ACHN (cell line): ENCODE data around the gene OR8S1.
"Not testable (repeated sequence)": the region's sequence is repeated elsewhere in the genome, so short reads cannot be mapped to it uniquely, and the experiment has no call there.

Source experiments
- DNase-seq: peaks from one replicate; pipeline ENCODE4 v3.0.0-alpha.2; 2015
- in situ Hi-C: cut with HindIII; loops from 2 replicates; pipeline ENCODE4 v1.10.0; 2017; ENCODE audit warnings: low sequenced_read_pairs, low pct_ligation_motif_present, low pct_unique_long_range_greater_than_20kb

OR8S1 gene

DNA sequence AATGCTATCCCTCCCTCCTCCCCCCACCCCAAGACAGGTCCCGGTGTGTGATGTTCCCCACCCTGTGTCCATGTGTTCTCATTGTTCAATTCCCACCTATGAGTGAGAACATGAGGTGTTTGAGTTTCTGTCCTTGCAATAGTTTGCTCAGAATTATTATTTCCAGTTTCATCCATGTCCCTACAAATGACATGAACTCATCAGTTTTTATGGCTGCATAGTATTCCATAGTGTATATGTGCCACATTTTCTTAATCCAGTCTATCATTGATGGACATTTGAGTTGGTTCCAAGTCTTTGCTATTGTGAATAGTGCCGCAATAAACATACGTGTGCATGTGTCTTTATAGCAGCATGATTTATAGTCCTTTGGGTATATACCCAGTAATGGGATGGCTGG lies 21.6 kb downstream of the OR8S1 start:
- DNase-seq, in situ Hi-C loops: not testable (repeated sequence)

DNA sequence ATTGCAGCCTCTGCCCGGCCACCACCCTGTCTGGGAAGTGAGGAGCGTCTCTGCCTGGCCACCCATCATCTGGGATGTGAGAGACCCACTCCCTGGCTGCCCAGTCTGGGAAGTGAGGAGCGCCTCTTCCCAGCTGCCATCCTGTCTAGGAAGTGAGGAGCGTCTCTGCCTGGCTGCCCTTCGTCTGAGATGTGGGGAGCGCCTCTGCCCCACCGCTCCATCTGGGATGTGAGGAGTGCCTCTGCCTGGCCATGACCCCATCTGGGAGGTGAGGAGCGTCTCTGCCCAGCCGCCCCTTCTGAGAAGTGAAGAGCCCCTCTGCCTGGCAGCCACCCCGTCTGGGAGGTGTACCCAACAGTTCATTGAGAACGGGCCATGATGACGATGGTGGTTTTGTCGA lies 26.2 kb downstream of the OR8S1 start:
- in situ Hi-C loops, DNase-seq: not testable (repeated sequence)

DNA sequence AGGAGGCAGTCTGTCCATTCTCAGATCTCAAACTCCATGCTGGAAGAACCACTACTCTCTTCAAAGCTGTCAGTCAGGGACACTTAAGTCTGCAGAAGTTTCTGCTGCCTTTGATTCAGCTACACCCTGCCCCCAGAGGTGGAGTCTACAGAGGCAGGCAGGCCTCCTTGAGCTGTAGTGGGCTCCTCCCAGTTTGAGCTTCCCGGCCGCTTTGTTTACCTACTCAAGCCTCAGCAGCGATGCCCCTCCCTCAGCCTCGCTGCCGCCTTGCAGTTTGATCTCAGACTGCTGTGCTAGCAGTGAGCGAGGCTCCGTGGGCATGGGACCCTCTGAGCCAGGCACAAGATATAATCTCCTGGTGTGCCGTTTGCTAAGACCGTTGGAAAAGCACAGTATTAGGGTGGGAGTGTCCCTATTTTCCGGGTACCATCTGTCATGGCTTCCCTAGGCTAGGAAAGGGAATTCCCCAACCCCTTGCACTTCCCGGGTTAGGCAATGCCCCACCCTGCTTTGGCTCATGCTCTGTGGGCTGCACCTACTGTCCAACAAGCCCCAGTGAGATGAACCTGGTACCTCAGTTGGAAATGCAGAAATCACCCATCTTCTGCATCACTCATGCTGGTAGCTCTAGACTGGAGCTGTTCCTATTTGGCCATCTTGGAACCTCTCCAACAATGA lies 28.4 kb downstream of the OR8S1 start:
- DNase-seq, in situ Hi-C loops: not testable (repeated sequence)

DNA sequence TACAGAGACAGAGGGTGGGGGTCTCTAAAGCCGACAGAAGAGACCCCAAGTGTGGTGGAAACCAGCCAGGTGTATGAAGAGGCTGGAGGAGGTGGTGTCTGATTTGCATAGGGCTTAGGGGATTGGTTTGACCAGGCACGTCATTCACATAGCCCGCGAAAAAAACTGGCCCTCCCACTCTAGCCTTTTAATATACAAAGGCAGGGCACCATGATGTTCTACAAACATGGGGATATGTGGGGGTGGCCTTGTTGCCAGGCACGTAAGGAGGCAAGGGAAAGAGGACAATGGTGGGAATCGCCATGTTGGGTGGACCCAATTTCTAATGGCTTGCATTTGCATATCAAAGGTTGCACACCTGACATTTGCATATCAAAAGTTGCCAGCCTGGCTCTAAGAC lies 31.2 kb downstream of the OR8S1 start:
- DNase-seq: no peak
- in situ Hi-C loops: no loop called here

DNA sequence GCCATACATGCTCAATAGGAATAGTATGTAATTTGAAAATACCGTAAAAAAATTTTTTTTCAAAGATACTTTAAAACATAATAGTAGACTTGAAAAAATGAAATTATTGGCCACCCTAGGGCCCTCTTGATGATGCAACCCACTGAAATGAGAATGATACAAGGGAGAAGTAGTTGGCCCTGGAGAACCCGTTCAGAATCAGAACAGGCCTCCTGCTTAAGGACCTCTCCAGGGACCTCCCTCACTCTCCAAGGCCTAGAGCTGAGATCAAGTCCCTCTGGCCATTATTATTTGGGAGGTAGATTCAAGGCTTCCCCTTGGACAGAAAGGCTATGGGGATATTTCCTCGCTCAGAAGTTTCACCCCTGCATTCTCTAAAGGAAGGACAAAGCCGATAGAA lies 32.5 kb downstream of the OR8S1 start:
- DNase-seq: no peak
- in situ Hi-C loops: no loop called here

DNA sequence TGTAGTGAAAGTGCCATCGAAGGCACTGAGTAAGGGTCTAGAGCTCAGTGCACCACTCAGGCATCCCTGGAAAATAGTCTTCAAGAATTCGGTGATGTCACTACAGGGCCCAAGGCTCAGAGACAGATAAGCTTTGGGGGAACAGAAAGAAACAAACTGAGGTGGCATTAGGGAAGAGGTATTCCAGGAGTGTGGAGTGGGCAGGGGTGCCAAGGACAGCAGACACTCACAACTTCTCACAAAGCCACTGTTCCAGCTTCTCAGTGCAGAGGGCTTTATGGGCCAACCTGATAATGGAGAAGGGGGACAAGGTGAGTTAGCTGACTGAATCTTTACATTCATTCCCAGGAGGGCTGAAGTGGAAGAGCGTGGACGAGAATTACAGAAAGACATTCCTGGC lies 42.3 kb downstream of the OR8S1 start:
- DNase-seq: no peak
- in situ Hi-C loops: no loop called here

DNA sequence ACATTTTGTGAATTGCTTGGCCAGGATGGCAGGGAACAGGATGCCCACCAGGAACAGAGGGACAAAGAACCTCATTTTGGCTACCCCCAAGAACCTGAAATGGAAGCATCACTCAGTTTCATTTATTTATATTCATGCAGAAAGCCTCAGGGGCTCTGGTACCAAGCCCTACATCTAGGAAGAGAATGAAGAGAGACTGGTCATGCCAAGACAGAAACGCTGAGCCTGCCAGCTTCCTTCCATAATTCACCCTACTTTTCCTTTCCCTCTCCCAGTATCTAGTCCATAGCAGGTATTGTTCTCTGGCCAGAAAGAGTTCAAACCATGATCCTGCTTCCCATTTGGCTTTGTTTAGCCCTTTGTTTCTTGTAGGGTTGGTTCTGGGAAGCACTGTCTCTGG lies 44.5 kb downstream of the OR8S1 start, which contains the start of gene LALBA:
Gene LALBA (minus strand): TSS at position 101 of the 400 bp plus-strand sequence. CDS start 26 bp downstream, at position 75.
- DNase-seq: no peak

DNA sequence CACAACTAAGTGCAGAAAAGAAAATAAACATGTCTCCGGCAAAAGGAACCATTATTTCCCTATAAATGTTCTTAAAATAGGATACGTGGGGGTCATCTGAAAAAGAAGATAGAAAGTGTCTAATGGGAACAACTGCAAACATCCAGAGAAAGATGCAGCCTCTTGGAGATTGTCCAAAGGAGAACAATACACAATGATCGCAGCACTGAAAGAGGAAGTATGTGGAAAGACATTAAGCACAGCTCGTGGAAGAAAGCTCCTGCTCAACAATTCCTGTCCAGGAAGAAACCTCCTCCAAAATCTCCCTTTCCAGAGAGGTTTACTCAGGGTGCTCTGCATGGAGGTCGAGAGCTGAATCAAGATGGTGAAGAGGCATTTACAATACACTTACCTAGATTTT lies 46.9 kb downstream of the OR8S1 start:
- no peak for DNase-seq
- in situ Hi-C loops: no loop called here

More for the DNA sequence above, 44.5 kb downstream of the OR8S1 start, which contains the start of gene LALBA:
- in situ Hi-C loops: no loop called here
